HG03060 (cell line): Measurements from ENCODE around the gene DENND4B.

Source experiments
- ATAC-seq: cut with Tn5 transposase; IDR thresholded peaks from one replicate; pipeline ENCODE4 v1.9.1; 2021; ENCODE audit warnings: low read depth, moderate number of reproducible peaks; ENCODE audit not compliant: unreplicated experiment

The DENND4B gene

GRCh38 chr1:153968972-153969371 is 22.5 kb upstream of the DENND4B start:
- ATAC-seq = no peak

GRCh38 chr1:153968408-153968807 is 21.9 kb upstream of the DENND4B start:
- no peak for ATAC-seq

GRCh38 chr1:153968000-153968363 is 21.5 kb upstream of the DENND4B start:
- ATAC-seq = no peak

GRCh38 chr1:153967107-153967999 is 20.8 kb upstream of the DENND4B start, which contains the start of gene CREB3L4:
Gene CREB3L4, plus strand, starts transcription at chr1:153967902. Its CDS starts 624 bp downstream, at chr1:153968526.
- peak; percentile 76 for ATAC-seq

- no peak for ATAC-seq
Observed at GRCh38 chr1:153963850-153964331, 17.4 kb upstream of the DENND4B start.

GRCh38 chr1:153963030-153963849 is 16.7 kb upstream of the DENND4B start, which contains the start of gene SLC39A1:
Gene SLC39A1, minus strand, starts transcription at chr1:153963537. Its CDS starts 822 bp downstream, at chr1:153962715.
- no peak for ATAC-seq

- no peak for ATAC-seq
Observed at GRCh38 chr1:153962088-153963029, 15.8 kb upstream of the DENND4B start.

GRCh38 chr1:153961421-153961820 is 14.9 kb upstream of the DENND4B start:
- no peak for ATAC-seq

- no peak for ATAC-seq
Observed at GRCh38 chr1:153960206-153960605, 13.7 kb upstream of the DENND4B start.

GRCh38 chr1:153959454-153959853 is 12.9 kb upstream of the DENND4B start:
- no peak for ATAC-seq

GRCh38 chr1:153958961-153959260 is 12.4 kb upstream of the DENND4B start:
- ATAC-seq = no peak

- peak; percentile 75 for ATAC-seq
Observed at GRCh38 chr1:153958111-153958960, 11.8 kb upstream of the DENND4B start, which contains the start of gene CRTC2. Gene CRTC2, minus strand, starts transcription at chr1:153958612. Its CDS starts 115 bp downstream, at chr1:153958497.

GRCh38 chr1:153957744-153958110 is 11.2 kb upstream of the DENND4B start:
- ATAC-seq = no peak

- ATAC-seq = no peak
Observed at GRCh38 chr1:153956997-153957715, 10.6 kb upstream of the DENND4B start.

- no peak for ATAC-seq
Observed at GRCh38 chr1:153954826-153955225, 8.3 kb upstream of the DENND4B start.

GRCh38 chr1:153953859-153954365 is 7.4 kb upstream of the DENND4B start:
- ATAC-seq = no peak

GRCh38 chr1:153951801-153952200 is 5.3 kb upstream of the DENND4B start:
- no peak for ATAC-seq

- ATAC-seq = no peak
Observed at GRCh38 chr1:153951183-153951582, 4.7 kb upstream of the DENND4B start.
